ENCODE data around the gene NME4.
"Not testable (repeated sequence)": the region's sequence is repeated elsewhere in the genome, so short reads cannot be mapped to it uniquely, and the experiment has no call there.

Gene NME4

DNA sequence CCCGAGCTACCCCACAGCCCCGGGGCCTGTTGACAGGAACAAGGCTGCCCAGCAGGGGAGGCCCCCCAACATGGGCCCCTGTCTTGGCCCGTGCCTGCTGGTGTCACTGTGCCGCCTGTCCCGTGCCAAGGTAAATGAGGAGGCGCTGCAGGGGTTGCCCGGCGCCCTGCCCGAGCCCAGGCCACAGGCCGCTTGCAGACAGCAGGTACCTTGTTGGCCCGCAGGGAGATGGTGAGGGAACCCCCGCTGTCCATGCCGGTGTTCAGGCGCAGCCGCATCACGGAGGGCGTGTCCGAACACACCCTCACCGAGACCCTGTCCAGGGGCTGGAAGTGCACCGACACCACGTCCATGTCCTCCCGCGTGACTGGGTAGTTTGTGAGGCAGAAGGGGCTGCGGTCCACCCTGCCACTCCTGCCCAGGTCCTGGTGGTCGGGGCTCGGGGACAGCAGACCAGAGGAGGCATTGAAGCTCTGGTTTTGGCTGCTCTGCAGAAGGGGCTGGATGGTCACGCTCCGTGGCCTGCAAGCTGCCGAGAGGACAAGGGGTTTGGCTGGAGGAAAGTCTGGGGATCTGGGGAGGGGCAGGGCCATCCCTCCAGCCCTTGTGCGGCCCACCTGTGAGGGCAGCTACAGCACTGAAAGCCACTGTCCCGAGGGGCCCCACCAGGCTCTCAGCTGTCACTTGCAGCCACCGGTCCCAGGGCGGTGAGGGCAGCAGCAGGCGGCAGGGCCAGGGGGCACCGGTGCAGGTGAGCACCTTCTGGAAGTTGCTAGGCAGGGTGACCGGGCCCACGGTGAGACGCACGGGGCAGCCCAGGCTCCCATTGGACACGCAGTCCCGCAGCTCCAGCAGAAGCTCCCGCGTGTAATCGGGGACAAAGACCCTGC is 20.8 kb upstream of the NME4 start:
- FAIRE-seq (no peak), DNase-seq (ENCODE audit: low spot score) (no peak)

GRCh38 chr16:376817-377418 is 20.1 kb upstream of the NME4 start:
- DNase-seq (ENCODE audit: low spot score), result no peak
- no peak for FAIRE-seq

GRCh38 chr16:377419-377951 is 19.5 kb upstream of the NME4 start:
- no peak for DNase-seq (ENCODE audit: low spot score)
- no peak for FAIRE-seq

GRCh38 chr16:378113-378820 is 18.7 kb upstream of the NME4 start:
- not testable (repeated sequence) for DNase-seq (ENCODE audit: low spot score)
- peak; percentile 95 for FAIRE-seq

DNA sequence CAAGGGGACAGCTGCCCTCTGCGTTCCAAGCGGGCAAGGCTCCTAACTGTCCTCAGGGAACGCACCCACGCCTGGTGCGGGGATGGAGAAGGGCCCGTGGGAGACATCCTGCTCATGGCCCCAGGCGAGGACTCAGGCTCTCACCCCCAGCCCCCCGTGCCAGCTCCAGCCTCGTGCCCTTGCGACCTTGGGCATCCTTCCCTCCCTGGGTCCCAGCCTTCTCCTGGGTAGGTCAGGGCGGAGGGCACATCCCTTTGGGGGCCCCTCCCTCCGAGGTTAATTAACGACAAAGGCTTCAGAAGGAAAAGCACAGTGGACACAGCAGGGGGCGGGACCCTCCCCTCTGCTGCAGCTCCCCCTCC is 18.2 kb upstream of the NME4 start:
- FAIRE-seq (no peak), DNase-seq (ENCODE audit: low spot score) (no peak)

DNA sequence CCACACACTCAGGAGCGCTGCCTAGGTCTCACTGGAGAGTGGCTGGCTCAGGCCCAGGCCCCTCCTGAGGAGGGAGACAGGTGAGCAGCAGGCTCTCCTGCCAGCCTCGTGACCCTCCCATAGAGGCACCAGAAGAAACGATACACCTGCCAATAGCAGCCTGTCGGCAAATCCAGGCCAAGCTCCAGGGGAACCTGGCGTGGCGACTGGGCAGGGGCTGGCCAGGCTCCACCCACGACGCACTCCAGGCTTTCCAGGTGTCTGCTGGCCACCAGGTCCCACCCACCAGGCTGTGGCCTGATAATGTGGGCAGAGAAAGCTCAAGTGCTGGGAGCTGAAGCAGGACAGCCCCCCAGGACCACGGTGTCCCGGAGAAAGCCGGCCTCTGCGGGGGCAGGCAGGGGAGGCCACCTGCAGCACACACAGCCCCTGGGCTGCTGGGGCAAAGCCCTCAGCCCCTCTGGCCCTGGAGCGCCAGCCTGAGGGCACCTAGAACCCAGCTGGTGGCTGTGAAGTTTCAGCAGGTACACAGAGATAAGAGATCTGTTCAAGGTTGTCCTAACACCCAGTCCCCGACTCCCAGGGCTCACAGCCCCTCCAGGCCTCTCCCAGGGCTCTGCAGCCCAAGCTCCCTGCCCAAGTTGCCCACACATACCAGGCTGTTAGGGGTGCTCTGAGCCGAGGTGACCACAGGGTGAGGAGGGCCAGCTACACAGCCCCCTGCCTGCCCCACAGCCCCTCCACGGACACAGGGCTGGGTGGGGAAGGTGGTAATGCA is 17.6 kb upstream of the NME4 start:
- FAIRE-seq, result no peak
- no peak for DNase-seq (ENCODE audit: low spot score)

GRCh38 chr16:379961-380761 is 16.8 kb upstream of the NME4 start:
- DNase-seq (ENCODE audit: low spot score) (no peak), FAIRE-seq (no peak)

DNA sequence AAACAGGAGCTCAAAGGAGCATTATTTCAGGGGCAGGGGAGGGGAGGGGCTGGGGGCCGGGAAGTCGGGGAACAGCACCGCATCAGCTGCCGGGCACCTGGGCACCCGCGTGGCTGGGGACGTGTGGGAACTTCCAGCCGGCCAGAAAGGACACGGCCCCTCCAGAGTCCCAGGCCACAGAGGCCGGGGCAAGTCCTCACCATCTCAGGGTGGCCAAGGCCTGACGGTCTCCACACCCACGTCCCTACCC is 16.3 kb upstream of the NME4 start:
- no peak for DNase-seq (ENCODE audit: low spot score)
- no peak for FAIRE-seq

DNA sequence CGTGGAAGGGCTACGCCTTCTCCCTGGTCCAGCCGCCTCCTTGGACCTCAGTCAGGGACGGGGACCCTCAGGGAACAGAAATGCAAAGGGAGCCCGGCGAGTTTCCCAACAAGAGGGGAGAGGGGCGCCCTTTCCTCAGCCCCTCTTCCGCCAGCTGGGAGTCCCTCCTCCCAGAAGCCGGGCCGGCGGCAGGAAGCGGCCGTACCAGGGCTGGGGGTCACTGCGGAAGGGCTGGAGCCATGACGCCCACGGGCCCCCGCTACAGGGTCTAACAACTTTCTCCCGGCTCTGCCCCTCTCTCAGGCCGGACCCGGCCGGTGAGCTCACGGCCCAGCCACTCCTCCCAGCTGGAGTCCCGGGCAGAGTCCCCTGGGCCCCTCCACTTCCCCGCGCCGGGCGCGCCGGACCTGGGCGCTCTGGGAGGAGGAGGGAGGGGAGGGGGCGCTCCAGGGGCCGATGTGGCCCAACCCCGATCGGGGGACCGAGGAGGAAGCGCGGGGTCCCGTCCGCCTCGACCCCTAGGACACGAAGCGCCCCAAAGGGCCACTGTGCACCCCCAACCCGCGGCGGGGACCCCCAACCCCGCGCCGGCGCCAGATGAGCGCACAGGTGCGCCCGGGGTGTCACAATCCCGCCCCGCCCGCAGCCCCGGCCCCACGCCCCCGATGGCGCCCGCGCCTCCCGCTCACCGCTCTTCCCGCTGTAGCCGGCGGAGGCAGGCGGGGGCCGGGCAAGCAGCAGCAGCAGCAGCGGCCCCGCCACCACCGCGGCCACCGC is 15.8 kb upstream of the NME4 start:
- peak; percentile 30 for DNase-seq (ENCODE audit: low spot score)
- FAIRE-seq, result no peak

DNA sequence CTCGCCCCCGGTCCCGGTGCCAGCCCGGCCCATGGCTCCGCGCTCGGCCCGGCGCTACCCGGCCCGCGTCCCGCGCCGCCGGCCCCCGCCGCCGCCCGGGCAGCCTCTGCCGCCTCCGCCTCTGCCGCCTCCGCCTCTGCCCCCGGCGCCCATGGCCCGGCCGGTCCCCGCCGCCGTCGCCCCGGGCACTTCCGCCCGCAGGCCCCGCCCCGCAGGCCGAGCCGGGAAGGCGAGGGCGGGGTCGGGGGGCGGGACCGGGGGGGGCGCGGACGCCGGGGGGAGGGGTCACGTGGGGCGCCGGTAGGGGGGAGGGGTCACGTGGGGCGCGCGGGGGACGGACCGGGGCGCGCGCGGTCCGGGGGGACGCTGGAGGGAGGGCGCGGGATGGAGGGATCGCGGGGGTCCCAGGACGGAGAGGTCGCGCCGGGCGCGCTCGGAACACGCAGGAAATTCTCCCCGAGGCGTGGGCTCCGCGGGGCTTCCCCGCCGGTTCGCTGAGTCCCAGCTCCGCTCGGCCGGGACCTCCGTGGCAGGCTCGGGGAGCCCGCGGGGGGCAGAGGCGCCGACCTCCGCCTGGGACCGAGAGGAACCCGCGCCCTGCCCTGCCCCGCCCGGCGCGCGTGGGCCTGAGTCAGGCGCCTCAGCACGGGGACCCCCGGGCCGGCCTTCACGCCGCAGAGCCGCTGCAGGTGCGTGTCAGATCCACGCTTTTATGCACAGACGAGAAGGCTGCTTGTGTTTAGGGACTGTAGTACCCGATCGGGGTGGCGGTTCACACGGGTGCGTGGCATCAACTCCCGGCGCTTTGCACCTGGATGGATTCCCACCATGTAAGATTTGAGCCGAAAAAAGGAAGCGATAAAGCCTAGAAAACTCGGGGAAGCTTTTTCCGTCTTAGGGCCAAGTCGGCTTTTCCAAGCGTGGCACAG is 14.9 kb upstream of the NME4 start, which contains the start of gene PGAP6:
TSS of gene PGAP6 (minus strand) at position 190 of the 929 bp plus-strand sequence. CDS start at position 33, 157 bp downstream.
- DNase-seq (ENCODE audit: low spot score) (peak; percentile 89), FAIRE-seq (peak; percentile 30)

- FAIRE-seq (peak; percentile 53), DNase-seq (ENCODE audit: low spot score) (peak; percentile 37)
Measured at GRCh38 chr16:383326-384051, 13.5 kb upstream of the NME4 start.

- DNase-seq (ENCODE audit: low spot score) (no peak), FAIRE-seq (no peak)
Measured at GRCh38 chr16:386641-387156, 10.3 kb upstream of the NME4 start.

DNA sequence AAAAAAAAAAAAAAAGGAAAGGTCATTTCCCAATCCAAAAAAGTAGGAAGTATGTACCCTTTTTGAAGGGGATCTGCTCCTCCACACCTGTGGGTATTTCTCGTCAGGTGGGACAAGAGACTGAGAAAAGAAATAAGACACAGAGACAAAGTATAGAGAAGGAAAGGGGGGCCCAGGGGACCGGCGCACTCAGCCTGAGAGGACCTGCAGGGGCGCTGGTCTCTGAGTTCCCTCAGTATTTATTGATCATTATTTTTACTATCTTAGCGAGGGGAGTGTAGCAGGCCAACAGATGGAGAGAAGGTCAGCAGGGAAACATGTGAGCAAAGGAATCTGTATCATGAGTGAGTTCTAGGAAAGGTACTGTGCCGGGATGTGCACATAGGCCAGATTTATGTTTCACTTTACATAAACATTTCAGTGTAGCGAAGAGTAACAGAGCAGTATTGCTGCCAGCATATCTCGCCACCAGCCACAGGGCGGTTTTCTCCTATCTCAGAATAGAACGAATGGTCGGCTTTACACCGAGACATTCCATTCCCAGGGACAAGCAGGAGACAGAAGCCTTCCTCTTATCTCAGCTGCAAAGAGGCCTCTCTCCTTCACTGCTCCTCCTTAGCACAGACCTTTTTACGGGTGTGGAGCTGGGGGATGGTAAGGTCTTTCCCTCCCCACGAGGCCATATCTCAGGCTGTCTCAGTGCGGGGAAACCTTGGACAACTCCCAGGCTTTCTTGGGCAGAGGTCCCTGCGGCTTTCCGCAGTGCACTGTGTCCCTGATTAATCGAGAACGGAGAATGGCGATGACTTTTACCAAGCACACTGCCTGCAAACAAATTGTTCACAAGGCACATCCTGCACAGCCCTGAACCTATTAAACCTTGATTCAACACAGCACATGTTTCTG is 9.0 kb upstream of the NME4 start:
- not testable (repeated sequence) for DNase-seq (ENCODE audit: low spot score); FAIRE-seq

GRCh38 chr16:389352-389751 is 7.6 kb upstream of the NME4 start:
- FAIRE-seq, result no peak
- no peak for DNase-seq (ENCODE audit: low spot score)

DNA sequence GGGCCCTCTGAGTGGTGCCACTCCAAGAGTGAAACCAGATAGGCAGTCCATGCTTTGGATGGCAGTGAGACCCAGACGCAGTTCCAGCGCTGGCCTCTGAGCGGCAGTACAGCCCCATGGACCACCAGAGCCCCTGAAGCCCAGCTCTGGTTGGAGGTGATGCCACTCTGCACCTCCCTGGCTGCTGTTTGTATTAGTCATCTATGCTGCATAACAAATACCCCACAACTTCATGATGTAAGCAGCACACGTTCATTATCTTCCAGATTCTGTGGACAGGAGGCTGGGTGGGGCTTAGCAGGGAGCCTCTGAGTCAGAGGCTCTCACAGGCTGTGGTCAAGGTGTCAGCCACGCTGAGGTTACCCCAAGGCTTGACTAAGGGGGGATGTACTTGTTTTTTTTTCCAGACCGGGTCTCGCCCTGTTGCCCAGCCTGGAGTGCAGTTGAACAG is 5.1 kb upstream of the NME4 start:
- FAIRE-seq (no peak), DNase-seq (ENCODE audit: low spot score) (peak; percentile 43)

GRCh38 chr16:392450-393030 is 4.5 kb upstream of the NME4 start:
- DNase-seq (ENCODE audit: low spot score) (no peak), FAIRE-seq (no peak)

Measured in urothelium cell line (cell line).